K562 (cell line): ENCODE measurements around the gene RIT1. TPM values are rescaled to one million over a fixed set of nuclear protein-coding genes. Genes with fewer than 3 reads are reported as not detected.

Source experiments
- HIVEP1 ChIP-seq: fragments of 250-450 bp; sonication (Bioruptor Pico); IDR thresholded peaks from 2 replicates; pipeline ENCODE4 v1.4.0; 2020; ENCODE audit warnings: mild to moderate bottlenecking
- KLF13 ChIP-seq: fragments of 450-650 bp; IDR thresholded peaks from 2 replicates; pipeline ENCODE4 v1.6.1; 2016; ENCODE audit warnings: missing genetic modification characterization, low read depth, mild to moderate bottlenecking, missing compliant biosample characterization, moderate library complexity, borderline replicate concordance
- NCOA6 ChIP-seq: fragments of 450-650 bp; IDR thresholded peaks from 2 replicates; pipeline ENCODE4 v1.6.1; 2017; ENCODE audit warnings: mild to moderate bottlenecking
- TAF9B ChIP-seq: fragments of 450-650 bp; IDR thresholded peaks from 2 replicates; pipeline ENCODE4 v1.6.1; 2018; ENCODE audit warnings: mild to moderate bottlenecking; ENCODE audit not compliant: partially characterized antibody
- TCF7L2 ChIP-seq: fragments of 150-350 bp; IDR thresholded peaks from 2 replicates; pipeline ENCODE4 v1.6.1; 2016; ENCODE audit warnings: low read depth, mild to moderate bottlenecking, low read length, moderate library complexity
- ZNF830 ChIP-seq: fragments of 250-450 bp; sonication (Bioruptor Pico); IDR thresholded peaks from 2 replicates; pipeline ENCODE4 v1.5.0; 2021; ENCODE audit warnings: mild to moderate bottlenecking
- polyA plus RNA-seq, 8 experiments: library from polyadenylated mRNA; depleted of rRNA in 4 of 8; stranded (reverse) in 5 of 8; unstranded in 3 of 8; fragments of >200 nt; fragmentation: Nextera tagmentation in 2 of 8; fragmentation: Illumina TruSeq in 1 of 8; extraction: Ambion mirVana in 2 of 8; extraction: Trizol in 1 of 8; gene quantifications; 2 replicates each; pipeline versions ENCODE4 v1.2.1 to v1.2.3, GENCODE V29; 2011 to 2014; ENCODE audit warnings: inconsistent platforms in 1 of 8, missing spikeins in 1 of 8
- total RNA-seq, 7 experiments: library from RNA; depleted of rRNA in 6 of 7; stranded (reverse); fragments of >200 nt in 6 of 7; fragmentation: Illumina TruSeq in 2 of 7; extraction: Trizol in 2 of 7; gene quantifications; 2 replicates each; pipeline versions ENCODE4 v1.2.1 to v1.2.3, GENCODE V29; 2011 to 2021; ENCODE audit warnings: low replicate concordance in 1 of 7
- TF ChIP-seq, protein P1 (sequence below): fragments of 450-650 bp; IDR thresholded peaks from 2 replicates; pipeline ENCODE4 v1.6.1; 2016; ENCODE audit warnings: mild to moderate bottlenecking
- TF ChIP-seq, protein P2 (sequence below), 2 experiments: fragments of 450-650 bp; formaldehyde crosslinking in 1 of 2; IDR thresholded peaks; 2 replicates each; pipeline versions ENCODE4 v1.4.0 to v1.6.1; 2014 to 2020; ENCODE audit warnings: mild to moderate bottlenecking in 2 of 2, borderline replicate concordance in 1 of 2, low read depth in 1 of 2
- TF ChIP-seq, protein P3 (sequence below): IDR thresholded peaks from 2 replicates; pipeline ENCODE4 v1.6.1; 2011; ENCODE audit warnings: borderline replicate concordance, low read depth, mild to moderate bottlenecking, moderate library complexity, low read length; ENCODE audit not compliant: insufficient read depth, poor library complexity, severe bottlenecking
- TF ChIP-seq, protein P4 (sequence below): conservative IDR thresholded peaks from 2 replicates; pipeline ENCODE4 v1.6.1; 2011; ENCODE audit warnings: low read depth, mild to moderate bottlenecking, low read length; ENCODE audit not compliant: control insufficient read depth

Gene RIT1
- total and polyA plus RNA-seq, 9 of the 15 experiments (the other 6 are each of a cell fraction or from before 2014, with no cell fraction given) = 13.5 to 57.6 (median 22.9) TPM

DNA sequence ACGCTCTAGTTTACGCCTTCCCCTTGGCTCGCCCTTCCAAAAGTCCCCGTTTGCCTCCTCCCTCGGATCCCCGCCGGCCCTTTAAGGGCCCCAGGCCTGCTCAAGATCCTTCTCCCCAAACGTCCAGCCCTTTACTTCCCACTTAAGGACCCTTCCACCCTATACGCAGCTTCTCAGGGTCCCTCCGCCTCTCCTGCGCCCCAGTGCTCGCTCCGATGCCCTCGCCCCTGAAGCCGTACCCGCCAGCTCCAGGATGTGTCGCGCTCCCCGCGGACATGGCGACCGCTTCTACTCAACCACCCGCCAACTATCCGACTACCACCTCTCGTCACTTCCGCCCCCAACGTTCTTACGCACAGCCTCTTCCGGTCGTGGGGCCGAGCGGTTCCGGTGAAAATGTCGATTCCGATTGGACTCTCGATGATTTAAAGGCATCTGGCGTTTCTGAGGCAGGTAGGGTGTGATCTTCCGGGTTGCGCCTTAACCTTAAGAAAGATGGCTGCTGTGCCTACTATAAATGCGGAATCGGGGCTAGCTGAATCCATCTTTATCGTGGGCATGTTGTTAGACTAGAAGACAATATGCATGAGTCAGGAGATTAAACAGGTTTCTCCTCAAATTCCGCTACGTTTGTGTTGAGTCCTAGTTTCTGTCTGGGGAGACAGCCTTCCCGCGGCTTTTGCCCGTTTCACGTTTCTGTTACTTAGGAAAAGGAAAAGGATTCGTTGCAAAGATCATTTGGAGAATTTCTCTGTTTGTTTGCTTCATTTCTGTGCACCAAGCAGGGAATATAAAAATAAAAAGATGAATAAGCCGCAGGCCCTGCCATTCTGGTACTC is 23.2 kb upstream of the RIT1 start, which contains the start of gene KHDC4 (continued):
- no peak for TF ChIP-seq TCF7L2
- TF ChIP-seq ZNF830 = no peak; the same call in 1 of the 2 replicates
- TF ChIP-seq HIVEP1 (CRISPR knock-in tag) = no peak
- peak; percentile 95 for TF ChIP-seq TAF9B
- TF ChIP-seq, protein P1, sequence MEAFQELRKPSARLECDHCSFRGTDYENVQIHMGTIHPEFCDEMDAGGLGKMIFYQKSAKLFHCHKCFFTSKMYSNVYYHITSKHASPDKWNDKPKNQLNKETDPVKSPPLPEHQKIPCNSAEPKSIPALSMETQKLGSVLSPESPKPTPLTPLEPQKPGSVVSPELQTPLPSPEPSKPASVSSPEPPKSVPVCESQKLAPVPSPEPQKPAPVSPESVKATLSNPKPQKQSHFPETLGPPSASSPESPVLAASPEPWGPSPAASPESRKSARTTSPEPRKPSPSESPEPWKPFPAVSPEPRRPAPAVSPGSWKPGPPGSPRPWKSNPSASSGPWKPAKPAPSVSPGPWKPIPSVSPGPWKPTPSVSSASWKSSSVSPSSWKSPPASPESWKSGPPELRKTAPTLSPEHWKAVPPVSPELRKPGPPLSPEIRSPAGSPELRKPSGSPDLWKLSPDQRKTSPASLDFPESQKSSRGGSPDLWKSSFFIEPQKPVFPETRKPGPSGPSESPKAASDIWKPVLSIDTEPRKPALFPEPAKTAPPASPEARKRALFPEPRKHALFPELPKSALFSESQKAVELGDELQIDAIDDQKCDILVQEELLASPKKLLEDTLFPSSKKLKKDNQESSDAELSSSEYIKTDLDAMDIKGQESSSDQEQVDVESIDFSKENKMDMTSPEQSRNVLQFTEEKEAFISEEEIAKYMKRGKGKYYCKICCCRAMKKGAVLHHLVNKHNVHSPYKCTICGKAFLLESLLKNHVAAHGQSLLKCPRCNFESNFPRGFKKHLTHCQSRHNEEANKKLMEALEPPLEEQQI = 0 out of 2 replicates have a peak, but pooled peaks have one; percentile 28
- TF ChIP-seq, protein P2, sequence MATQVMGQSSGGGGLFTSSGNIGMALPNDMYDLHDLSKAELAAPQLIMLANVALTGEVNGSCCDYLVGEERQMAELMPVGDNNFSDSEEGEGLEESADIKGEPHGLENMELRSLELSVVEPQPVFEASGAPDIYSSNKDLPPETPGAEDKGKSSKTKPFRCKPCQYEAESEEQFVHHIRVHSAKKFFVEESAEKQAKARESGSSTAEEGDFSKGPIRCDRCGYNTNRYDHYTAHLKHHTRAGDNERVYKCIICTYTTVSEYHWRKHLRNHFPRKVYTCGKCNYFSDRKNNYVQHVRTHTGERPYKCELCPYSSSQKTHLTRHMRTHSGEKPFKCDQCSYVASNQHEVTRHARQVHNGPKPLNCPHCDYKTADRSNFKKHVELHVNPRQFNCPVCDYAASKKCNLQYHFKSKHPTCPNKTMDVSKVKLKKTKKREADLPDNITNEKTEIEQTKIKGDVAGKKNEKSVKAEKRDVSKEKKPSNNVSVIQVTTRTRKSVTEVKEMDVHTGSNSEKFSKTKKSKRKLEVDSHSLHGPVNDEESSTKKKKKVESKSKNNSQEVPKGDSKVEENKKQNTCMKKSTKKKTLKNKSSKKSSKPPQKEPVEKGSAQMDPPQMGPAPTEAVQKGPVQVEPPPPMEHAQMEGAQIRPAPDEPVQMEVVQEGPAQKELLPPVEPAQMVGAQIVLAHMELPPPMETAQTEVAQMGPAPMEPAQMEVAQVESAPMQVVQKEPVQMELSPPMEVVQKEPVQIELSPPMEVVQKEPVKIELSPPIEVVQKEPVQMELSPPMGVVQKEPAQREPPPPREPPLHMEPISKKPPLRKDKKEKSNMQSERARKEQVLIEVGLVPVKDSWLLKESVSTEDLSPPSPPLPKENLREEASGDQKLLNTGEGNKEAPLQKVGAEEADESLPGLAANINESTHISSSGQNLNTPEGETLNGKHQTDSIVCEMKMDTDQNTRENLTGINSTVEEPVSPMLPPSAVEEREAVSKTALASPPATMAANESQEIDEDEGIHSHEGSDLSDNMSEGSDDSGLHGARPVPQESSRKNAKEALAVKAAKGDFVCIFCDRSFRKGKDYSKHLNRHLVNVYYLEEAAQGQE (IDR thresholded peaks at IDR 0.05; ENCODE audit: borderline replicate concordance) = no peak
- TF ChIP-seq, protein P2 (CRISPR knock-in tag; IDR thresholded peaks at IDR 0.05; ENCODE audit: low read depth) = peak; percentile 27; the same call in 1 of the 2 replicates
- peak; percentile 23; the same call in 1 of the 2 replicates for TF ChIP-seq NCOA6
- TF ChIP-seq, protein P3, sequence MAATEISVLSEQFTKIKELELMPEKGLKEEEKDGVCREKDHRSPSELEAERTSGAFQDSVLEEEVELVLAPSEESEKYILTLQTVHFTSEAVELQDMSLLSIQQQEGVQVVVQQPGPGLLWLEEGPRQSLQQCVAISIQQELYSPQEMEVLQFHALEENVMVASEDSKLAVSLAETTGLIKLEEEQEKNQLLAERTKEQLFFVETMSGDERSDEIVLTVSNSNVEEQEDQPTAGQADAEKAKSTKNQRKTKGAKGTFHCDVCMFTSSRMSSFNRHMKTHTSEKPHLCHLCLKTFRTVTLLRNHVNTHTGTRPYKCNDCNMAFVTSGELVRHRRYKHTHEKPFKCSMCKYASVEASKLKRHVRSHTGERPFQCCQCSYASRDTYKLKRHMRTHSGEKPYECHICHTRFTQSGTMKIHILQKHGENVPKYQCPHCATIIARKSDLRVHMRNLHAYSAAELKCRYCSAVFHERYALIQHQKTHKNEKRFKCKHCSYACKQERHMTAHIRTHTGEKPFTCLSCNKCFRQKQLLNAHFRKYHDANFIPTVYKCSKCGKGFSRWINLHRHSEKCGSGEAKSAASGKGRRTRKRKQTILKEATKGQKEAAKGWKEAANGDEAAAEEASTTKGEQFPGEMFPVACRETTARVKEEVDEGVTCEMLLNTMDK = no peak
- TF ChIP-seq, protein P4, sequence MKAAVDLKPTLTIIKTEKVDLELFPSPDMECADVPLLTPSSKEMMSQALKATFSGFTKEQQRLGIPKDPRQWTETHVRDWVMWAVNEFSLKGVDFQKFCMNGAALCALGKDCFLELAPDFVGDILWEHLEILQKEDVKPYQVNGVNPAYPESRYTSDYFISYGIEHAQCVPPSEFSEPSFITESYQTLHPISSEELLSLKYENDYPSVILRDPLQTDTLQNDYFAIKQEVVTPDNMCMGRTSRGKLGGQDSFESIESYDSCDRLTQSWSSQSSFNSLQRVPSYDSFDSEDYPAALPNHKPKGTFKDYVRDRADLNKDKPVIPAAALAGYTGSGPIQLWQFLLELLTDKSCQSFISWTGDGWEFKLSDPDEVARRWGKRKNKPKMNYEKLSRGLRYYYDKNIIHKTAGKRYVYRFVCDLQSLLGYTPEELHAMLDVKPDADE = peak; percentile 52; the same call in 1 of the 2 replicates
- no peak for TF ChIP-seq KLF13
